Adrenal gland (tissue), 5 donors: Measurements from ENCODE around the gene VPS26B.
"Not testable (repeated sequence)": the region's sequence is repeated elsewhere in the genome, so short reads cannot be mapped to it uniquely, and the experiment has no call there.

Source experiments
- CTCF ChIP-seq, 6 experiments: fragments of 450-650 bp in 4 of 6; fragments of 200-600 bp in 2 of 6; sonication (generic) in 1 of 6; IDR thresholded peaks; 1 replicate in 5 of 6; 2 replicates in 1 of 6; pipeline versions ENCODE4 v1.5.1 to v1.8.0; 2016 to 2021; ENCODE audit warnings: antibody characterized with exemption in 6 of 6, mild to moderate bottlenecking in 2 of 6, moderate library complexity in 1 of 6
- POLR2A ChIP-seq, 2 donors: fragments of 450-650 bp; IDR thresholded peaks; one replicate each; pipeline ENCODE4 v1.6.1; 2017; ENCODE audit warnings: antibody characterized with exemption in 2 of 2, mild to moderate bottlenecking in 2 of 2, moderate library complexity in 1 of 2
- donor health status: DM: no; HTN: no; CAD: no.

GRCh38 chr11:134281635-134282034 lies 57.2 kb downstream of the VPS26B start:
- TF ChIP-seq POLR2A, CTCF (IDR thresholded peaks at IDR 0.05): not testable (repeated sequence)
